ENCODE data around the gene HIVEP3. TPM values are rescaled to one million over a fixed set of nuclear protein-coding genes. Genes with fewer than 3 reads are reported as not detected.

The HIVEP3 gene
- total RNA-seq, 1 experiment from 2014 or later: 7.9 TPM

DNA sequence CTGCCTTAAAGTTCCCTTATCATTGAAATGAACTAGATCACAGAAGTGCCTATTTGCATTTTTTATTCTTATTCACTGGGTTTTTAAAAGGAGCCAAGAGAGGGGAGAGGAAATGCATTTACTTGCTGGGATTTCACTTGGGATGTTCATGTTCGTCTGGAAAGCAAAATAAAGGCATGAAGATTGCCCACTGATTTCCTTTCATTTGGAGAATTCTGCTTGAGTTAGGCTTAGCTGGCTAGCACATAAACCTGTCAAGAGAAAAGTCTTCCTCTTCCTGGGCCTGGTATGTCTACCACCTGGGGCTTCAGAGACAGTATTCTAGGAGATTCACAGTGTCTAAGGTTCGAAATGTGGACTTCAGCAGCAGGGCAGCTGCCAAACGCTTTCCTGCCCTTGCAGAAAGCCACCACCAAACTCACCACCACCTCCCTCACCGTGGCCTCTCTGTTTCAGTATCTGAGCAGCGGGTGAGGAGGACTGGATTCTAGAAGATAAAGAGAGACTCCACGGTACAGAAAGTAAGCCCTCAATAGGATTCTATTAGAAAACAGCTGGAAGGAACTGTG, 44.5 kb downstream of the HIVEP3 start:
- DNase-seq (ENCODE audit: low spot score): no peak

GRCh38 chr1:41872074-41872473, 46.6 kb downstream of the HIVEP3 start:
- no peak for DNase-seq (ENCODE audit: low spot score)

GRCh38 chr1:41870076-41870562, 48.6 kb downstream of the HIVEP3 start:
- peak; percentile 93 for DNase-seq (ENCODE audit: low spot score)

DNA sequence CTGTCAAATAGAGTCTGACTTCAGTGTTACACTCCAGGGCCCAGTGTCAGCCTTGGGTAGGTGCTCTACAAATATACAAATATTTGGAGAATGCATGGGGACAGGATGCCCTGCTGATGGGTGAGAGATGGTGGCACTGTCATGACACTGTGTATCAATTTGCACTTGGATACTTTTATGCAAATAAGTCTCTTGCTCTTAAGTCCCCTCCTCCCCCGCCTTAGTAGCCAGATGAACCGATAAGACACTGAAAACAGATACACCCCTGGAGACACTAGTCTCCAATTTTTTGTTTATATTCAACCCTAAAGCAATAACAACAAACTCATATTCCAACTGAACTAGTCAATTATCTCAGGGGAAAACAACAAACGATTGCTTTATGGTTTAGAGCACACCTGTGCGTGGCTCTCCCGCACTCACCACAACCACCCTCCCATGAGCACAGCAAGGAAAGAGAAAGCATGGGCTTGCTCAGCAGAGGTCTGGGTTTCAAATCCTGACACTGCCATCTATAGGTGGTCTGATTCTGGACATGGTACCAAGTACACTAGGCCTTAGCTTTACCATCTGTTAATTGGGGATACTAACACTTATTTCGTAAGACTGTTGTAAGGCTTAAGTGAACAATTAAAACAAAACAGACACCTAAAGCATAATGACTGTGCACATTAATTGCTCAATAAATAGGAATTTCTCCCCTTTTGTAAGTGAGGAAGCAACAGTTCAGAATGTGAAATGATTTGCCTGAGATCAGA, 50.3 kb downstream of the HIVEP3 start:
- no peak for DNase-seq (ENCODE audit: low spot score)

GRCh38 chr1:41866285-41866684, 52.4 kb downstream of the HIVEP3 start:
- no peak for DNase-seq (ENCODE audit: low spot score)

DNA sequence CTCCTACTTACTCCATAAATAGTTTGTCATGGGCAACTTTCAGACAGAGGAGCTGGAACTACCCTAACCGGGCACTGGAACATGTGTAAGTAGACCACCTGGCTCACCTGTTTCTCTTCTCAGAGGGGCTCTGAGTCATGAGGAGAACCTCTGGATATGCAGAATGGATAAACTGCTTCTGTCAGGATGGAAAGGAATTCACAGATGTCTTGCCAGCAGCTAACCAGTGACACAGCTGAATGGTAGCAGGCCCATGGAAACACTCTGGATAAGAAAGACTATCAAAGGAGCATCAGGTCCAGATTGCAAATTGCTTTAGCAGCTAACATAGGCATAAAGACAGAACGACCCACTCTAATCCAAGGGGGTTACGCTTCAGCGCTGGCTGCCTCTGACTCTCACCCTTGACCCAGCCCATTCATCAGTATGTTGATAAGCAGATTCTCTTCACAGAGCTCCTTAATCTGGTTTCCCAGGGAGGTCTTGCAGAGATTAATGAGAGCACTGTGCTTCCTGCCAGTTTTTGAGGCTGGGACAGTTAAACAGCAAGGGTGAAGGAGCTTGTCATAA, 54.2 kb downstream of the HIVEP3 start:
- no peak for DNase-seq (ENCODE audit: low spot score)

DNA sequence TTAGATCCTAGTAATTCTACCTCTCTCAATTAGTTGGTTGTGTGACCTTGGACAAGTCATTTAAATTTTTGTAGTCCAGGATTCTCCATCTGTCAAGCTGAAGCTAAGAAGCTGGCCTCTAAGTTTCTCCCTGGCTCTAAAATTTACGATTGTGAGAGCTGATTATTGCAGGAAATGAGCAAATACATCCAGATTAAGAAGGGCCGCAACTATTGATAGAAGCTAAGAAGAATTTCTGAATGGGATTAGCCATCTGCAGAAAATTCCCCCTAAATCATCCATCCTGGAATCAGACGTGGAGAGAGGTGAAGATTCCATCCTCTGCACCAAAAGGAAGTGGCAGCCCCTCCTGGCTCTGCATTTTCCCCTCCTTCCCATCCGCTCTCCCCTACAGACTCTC, 55.0 kb downstream of the HIVEP3 start:
- DNase-seq (ENCODE audit: low spot score): no peak

- peak; percentile 94 for DNase-seq (ENCODE audit: low spot score)
Measured at GRCh38 chr1:41862384-41863221, 56.1 kb downstream of the HIVEP3 start.

DNA sequence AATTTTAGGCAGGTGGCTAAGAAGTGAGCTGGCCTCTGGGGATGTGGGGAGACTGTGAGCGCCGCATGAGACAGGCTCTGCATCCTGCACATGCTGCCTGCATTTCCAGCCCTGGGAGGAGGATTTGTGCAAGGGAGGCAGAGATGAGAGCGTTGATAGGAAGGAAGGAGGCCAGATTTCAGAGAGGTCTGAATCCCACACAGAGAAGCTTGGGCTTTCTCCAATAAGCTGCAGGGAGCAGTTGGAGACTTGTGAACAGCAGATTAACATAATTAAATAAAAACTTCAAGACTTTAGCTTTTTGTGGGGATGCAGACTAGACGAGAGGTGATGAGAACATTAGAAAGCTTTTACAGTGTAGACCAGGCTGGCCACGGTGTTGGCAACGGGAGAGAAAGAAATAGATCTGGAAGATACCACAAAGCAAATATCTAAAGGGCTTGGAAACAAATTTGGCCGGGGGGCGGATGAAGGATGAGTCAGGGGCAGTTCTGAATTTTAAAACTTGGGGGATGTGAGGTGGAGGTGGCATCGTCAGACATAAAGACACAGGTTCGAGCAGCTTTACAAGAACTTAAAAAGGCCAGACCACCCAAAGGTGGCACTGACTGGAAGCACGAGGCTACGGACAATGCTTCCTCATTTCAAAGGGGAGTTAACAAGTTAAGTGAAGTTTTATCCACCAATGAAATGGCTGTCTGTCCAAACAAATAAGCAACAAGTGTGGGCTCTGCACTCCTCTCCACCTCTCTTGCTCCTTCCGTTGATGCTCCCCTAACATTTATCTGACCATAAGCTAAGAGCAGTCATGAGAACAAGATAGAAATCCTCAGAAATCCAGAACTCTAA, 57.0 kb downstream of the HIVEP3 start:
- no peak for DNase-seq (ENCODE audit: low spot score)

GRCh38 chr1:41860771-41861170, 58.0 kb downstream of the HIVEP3 start:
- DNase-seq (ENCODE audit: low spot score): no peak

GRCh38 chr1:41860214-41860613, 58.5 kb downstream of the HIVEP3 start:
- no peak for DNase-seq (ENCODE audit: low spot score)

DNA sequence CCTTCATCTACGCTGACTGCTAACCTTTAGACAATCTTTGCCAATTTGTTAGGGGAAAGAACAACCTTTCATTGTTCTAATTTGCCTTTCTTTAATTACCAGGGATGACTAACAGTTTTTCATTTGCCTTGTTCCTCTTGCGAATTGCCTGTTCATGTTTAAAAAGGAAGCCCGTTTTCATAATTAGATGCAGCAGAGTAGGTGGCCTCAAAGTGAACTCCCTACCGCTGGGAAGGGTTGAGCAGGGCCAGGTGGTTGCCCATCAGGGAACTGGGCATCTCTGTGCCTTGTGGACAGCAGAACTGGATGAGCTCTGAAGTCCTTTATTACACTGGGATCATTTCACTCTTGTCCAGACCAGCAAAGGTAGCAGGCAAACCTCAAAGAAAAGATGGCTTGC, 59.0 kb downstream of the HIVEP3 start:
- DNase-seq (ENCODE audit: low spot score): no peak

- DNase-seq (ENCODE audit: low spot score): no peak
Measured at GRCh38 chr1:41856944-41857285, 61.8 kb downstream of the HIVEP3 start.

DNA sequence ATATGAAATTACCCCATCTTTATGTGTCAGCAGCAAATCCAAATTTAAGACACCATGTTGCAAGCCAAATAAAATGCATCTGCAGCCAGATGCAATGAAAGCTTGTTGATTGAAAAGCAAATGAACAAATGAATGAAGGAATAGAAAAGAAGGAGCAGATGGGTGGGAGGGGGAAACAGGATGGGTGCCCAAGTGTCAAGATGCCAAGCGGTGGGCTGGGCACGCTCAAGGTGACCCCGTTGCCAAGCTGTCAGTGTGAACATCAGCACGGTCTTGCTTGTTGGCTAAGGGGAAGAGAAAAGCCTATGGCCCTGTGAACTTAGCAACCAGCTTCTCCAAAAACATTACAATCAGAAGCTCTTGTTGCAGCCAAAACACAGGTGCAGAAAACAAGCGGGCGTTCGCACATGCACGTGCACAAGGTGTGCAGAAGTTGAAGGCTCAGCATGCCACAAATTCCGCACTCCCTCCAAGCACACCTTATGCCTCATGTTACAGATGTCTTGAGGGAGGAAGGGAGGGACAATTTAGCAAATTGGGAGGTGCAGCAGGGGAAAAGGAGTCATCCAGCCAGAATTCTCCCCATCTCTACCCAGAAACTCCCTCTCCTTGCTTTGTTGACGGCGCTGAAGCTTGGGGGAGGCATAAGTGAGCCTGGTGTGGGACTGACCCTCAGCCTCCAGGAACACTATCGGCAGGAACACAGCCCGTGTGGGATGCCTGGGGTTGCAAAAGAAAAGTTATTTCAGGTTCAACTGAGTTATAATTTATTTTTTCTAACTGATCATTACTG, 62.4 kb downstream of the HIVEP3 start:
- no peak for DNase-seq (ENCODE audit: low spot score)

GRCh38 chr1:41855713-41856112, 63.0 kb downstream of the HIVEP3 start:
- DNase-seq (ENCODE audit: low spot score): no peak

DNA sequence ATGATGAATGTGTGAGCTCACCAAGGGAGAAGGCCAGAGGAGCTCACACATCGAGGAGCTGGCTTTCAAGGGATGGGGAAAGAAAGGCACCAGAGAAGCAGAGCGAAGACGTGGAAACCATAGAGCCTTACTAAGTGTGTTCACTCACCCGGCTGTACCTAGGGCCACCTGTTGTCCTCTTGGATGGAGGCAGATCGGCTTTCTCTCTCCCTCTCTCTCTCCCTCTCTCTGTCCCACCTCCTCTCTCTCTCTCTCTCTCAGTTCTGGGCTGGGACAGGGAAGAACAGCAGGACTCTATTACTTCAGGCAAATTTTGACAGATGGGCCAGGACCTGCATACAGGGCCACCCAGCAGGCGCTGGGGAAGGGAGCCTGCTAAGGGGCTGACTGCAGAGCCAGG, 64.8 kb downstream of the HIVEP3 start:
- no peak for DNase-seq (ENCODE audit: low spot score)

DNA sequence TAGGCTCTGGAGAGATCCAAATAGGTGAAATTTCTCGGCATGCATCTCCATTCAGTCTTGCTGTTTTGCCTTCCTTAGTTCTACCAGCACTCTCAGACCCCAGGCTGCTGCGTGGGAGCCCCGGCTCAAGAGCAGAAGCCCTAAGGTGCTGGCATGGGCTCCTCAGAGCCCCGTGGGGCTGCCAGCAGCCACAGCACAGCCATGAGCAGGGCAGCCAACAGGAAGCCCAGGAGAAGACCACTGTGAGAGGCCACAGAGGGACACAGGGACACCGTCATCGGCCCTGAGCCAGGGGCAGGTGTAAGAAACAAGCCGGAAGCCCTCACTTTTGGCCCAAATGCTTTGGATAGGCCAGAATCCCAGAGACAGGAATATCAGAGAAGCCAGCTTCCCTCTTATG, 66.6 kb downstream of the HIVEP3 start:
- no peak for DNase-seq (ENCODE audit: low spot score)

DNA sequence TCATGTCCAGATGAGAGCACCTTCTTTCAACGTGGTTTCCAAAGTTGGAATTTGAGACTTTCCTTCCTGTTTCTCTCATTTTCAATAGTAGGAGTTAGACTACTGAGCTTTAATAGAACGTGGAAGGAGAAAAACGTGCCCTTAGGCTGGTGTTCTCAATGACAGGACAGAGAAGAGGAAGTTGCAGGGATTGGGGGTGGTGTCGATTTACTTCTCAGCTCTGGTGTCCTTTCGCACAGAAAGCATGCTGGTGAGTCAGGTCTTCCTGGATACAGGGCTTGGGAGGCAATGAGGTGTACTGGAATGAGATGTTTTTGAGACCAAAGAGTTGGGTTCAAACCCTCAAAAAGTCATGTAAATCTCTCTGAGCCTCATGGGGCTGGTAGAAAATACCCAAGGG, 67.1 kb downstream of the HIVEP3 start:
- DNase-seq (ENCODE audit: low spot score): peak; percentile 66

DNA sequence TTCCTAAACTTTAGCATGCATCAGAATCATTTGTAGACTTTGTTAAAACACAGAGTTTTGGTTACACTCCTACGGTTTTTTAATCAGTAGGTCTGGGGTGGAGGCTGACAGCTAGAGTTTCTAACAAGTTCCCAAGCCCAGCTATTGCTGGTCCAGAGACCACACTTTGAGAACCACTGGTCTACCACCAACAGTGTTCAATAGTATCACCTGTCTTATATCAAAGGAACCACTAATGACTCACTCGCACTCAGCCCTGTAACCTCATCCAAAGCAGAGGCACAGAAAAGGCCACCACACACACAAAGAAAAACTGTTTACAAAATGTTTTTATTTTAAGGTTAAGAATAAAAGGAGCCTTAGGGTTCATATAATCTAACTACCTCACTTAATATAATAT, 68.7 kb downstream of the HIVEP3 start:
- DNase-seq (ENCODE audit: low spot score): no peak

DNA sequence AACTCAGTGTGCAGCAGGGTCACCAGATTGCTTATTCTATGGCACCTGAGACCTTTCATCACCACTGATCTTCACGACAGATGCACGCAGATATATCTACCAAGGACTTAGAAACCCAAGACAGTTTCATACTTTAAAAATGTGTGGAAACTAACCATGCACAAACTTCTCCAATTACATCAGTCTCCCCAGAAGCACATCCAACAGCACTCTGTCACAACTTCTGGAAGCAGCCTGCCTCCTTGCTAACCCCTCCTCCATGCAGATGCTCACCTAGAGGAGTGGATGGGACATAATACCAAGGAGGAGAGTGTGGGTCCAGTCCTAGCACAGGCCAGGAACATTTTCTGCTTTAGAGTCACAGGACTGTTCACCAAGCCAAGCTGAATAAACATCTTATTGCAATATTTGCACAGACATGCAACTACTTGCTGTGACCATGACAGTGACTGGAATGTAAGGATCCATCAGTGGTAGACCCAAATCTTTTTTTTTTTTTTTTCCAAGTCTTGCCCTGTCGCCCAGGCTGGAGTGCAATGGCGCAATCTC, 69.4 kb downstream of the HIVEP3 start:
- DNase-seq (ENCODE audit: low spot score): no peak

Measured in A172 (cell line).